Neutrophil (primary cell): Measurements from ENCODE around the gene ZNF518A.

ENCODE experiments used
- H3K27ac ChIP-seq: fragments of 200-600 bp; sonication (generic); 2 replicates; pipeline ENCODE4 v1.5.1; 2016; ENCODE audit warnings: mild to moderate bottlenecking, moderate library complexity
- H3K27me3 ChIP-seq: fragments of 200-600 bp; sonication (generic); 2 replicates; pipeline ENCODE4 v1.6.0; 2016; ENCODE audit warnings: mild to moderate bottlenecking
- H3K36me3 ChIP-seq: fragments of 200-600 bp; sonication (generic); 2 replicates; pipeline ENCODE4 v1.5.1; 2017
- H3K4me1 ChIP-seq, 2 experiments: fragments of 200-600 bp in 1 of 2; sonication (generic) in 1 of 2; 1 replicate in 1 of 2; 2 replicates in 1 of 2; pipeline versions ENCODE4 v1.5.1 to v1.6.1; 2013 to 2016; ENCODE audit warnings: low read depth in 1 of 2, low read length in 1 of 2, mild to moderate bottlenecking in 1 of 2, moderate library complexity in 1 of 2; ENCODE audit not compliant: control insufficient read depth in 1 of 2, insufficient read depth in 1 of 2
- H3K4me3 ChIP-seq, 2 experiments: fragments of 200-600 bp in 1 of 2; sonication (generic) in 1 of 2; 1 replicate in 1 of 2; 2 replicates in 1 of 2; pipeline ENCODE4 v1.5.1; 2013 to 2016; ENCODE audit warnings: low read depth in 1 of 2, low read length in 1 of 2, mild to moderate bottlenecking in 1 of 2, moderate library complexity in 1 of 2
- H3K9me3 ChIP-seq: fragments of 200-600 bp; sonication (generic); 2 replicates; pipeline ENCODE4 v1.5.1; 2016
- TF ChIP-seq, protein P1 (sequence below): fragments of 200-600 bp; sonication (generic); IDR thresholded peaks from 2 replicates; pipeline ENCODE4 v1.5.1; 2016; ENCODE audit warnings: antibody characterized with exemption

Gene ZNF518A

DNA sequence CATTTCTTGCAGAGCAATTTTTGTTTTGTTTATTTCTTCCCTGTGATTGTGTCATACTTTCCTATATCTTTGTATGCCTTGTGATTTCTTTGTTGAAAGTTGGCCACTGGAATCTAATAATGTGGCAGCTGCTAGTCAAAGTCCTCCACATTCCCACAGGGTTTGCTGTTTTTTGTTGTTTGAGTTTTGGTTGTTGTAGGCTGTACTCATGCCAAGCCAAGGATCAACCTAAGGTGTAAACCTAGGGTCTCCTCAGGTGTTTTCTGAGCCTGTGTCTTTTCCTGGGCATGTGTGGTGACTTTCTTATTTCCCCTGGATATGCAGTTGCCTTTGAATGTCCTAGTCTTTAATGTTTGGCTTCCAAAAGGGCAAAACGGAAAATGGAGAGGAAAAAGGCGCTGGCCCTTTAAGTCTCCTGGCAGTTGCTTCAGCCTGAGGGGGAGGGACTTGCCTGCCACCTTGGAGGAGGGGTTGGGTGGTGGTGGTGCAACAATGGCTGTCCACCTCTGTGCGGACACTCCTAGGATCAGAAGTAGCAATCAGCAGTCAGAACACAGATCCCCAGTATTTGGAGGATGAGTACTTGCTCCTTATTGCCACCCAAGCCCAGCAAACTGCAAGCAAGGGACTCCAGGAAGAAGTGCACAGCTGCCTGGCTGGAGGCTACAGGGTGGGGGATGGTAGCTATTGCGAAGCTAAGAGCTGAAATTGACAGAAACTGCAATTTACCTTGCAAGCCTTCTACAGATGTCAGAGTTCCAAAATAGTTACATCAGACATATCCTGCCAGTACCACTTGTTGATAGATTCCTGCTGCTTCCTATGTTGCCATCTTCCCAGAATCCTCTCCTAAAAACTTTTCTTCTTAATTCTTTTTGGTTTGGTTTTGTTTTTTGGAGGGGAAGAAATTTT lies 5.6 kb upstream of the ZNF518A start:
- TF ChIP-seq, protein P1, sequence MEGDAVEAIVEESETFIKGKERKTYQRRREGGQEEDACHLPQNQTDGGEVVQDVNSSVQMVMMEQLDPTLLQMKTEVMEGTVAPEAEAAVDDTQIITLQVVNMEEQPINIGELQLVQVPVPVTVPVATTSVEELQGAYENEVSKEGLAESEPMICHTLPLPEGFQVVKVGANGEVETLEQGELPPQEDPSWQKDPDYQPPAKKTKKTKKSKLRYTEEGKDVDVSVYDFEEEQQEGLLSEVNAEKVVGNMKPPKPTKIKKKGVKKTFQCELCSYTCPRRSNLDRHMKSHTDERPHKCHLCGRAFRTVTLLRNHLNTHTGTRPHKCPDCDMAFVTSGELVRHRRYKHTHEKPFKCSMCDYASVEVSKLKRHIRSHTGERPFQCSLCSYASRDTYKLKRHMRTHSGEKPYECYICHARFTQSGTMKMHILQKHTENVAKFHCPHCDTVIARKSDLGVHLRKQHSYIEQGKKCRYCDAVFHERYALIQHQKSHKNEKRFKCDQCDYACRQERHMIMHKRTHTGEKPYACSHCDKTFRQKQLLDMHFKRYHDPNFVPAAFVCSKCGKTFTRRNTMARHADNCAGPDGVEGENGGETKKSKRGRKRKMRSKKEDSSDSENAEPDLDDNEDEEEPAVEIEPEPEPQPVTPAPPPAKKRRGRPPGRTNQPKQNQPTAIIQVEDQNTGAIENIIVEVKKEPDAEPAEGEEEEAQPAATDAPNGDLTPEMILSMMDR = no peak

DNA sequence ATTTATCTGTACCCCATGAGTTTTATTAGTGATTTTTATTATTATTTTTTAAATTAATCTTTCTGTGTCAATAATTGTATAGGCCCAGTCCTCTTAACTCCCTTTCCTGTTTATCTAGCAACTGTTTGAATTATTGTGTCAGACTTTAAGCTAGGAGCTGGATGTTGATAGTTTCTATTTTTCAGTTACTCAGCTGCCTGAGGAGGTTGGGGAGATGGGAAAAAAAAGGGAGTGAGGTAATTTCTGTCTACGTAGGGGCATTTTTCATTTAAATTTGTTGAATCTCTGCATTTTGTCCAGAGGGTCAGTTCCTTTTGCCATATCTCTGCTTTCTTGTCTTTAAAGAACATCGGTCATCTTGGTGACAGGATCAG lies 5.0 kb upstream of the ZNF518A start:
- H3K27ac ChIP-seq = peak overlapping the region; percentile 80

More for the DNA sequence above, 5.6 kb upstream of the ZNF518A start:
- Histone ChIP-seq H3K27ac (peak overlapping the region; percentile 80), H3K4me1 (peaks cover 29 to 30% of the 10 kb centered on the region in 2 experiments), H3K27me3 (peaks cover 35% of the 10 kb centered on the region), H3K36me3 (no peaks in the 10 kb centered on the region), H3K4me3 (peak overlapping the region; percentile 59 to 60), H3K9me3 (no peaks in the 10 kb centered on the region)

DNA sequence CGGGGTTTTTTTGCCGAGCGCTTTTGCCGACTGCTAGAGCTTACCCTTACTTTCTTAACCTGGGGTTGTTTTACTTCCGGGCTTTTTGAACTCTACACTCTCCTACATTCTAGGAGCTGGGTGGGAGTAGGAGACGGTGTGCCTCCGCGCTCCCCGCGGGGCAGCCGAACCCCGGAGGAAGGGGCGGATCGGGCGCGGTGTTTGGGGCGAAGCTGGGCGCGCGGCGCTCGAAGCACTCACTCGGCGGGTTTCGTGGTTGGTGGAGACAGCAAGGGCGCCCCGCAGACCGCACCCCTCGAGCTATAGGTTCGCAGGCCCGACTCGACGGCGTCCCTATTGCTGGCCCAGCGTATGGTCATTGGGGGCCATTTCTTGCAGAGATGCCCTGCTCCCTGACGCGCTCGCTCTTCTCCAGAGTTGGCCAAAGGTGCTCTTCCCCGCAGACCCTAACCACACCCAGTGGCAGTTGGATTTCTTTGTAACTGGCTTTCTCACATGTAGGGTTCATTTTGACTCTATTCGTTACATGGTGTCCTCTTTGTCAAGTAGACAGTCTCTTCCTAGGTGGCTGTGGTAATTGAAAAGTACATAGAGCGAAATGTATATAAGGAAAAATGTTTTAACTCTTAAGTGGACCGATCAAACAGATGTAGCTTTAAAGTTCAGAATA lies 364 bp downstream of the ZNF518A start:
- peak overlapping the region; percentile 96 for H3K27ac ChIP-seq

More for the DNA sequence above, 5.0 kb upstream of the ZNF518A start:
- Histone ChIP-seq H3K27me3 (peaks cover 29% of the 10 kb centered on the region), H3K4me1 (peaks cover 31 to 35% of the 10 kb centered on the region in 2 experiments), H3K36me3 (no peaks in the 10 kb centered on the region), H3K4me3 (peak overlapping the region; percentile 59 to 60), H3K9me3 (no peaks in the 10 kb centered on the region)
- TF ChIP-seq, protein P1 = no peak

DNA sequence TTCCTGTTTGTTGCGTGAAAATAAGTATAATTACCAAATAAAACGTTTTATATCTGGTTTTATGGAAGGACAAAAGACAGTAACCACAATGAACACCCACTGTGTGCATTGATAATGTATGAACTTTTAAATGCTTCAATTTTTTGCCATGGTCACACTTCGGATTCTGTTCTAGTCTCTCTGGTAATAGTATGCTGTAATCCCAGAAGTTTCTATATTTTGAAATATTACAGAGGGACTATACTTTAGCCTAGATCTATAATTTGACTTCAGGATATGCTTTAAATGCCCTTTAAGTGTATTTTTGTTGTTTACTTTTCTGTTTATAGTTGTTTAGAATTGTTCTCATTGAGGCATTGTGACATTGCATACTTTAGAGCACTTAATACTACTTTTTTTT lies 1.5 kb downstream of the ZNF518A start:
- H3K4me3 ChIP-seq = peak overlapping the region in 1 of 2 experiments; percentile 86

More for the DNA sequence above, 364 bp downstream of the ZNF518A start:
- Histone ChIP-seq H3K4me3 (peak overlapping the region; percentile 86 to 92), H3K9me3 (no peaks in the 10 kb centered on the region), H3K4me1 (peaks cover 23 to 25% of the 10 kb centered on the region in 2 experiments), H3K36me3 (peaks cover 26% of the 10 kb centered on the region), H3K27me3 (peaks cover 16% of the 10 kb centered on the region)
- TF ChIP-seq, protein P1 = no peak

DNA sequence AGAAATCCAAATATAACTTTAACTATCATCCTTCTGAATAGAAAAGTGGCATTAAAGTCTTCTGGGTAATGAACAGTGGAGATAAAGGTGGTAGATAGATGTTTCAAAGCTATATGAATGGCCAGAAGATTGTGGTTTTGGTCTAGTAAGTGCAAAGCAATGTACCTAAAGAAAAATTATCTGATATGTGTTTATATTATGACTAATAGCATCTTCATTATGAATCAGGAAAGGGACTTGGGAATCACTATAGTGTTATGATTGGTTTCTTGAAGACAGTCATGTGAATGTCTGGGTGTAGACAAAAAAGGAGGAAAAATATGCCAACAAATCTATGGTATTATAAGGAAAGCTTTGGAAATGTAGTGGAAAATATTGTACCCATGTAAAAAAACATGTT lies 3.0 kb downstream of the ZNF518A start:
- Histone ChIP-seq H3K9me3 (no peaks in the 10 kb centered on the region), H3K36me3 (peaks cover 50% of the 10 kb centered on the region), H3K4me3 (no peak overlapping the region), H3K27me3 (peaks cover 2% of the 10 kb centered on the region), H3K27ac (no peak overlapping the region), H3K4me1 (peaks cover 23 to 25% of the 10 kb centered on the region in 2 experiments)
- TF ChIP-seq, protein P1 = no peak

More for the DNA sequence above, 1.5 kb downstream of the ZNF518A start:
- Histone ChIP-seq H3K27me3 (peaks cover 16% of the 10 kb centered on the region), H3K27ac (no peak overlapping the region), H3K4me1 (peaks cover 23 to 25% of the 10 kb centered on the region in 2 experiments), H3K36me3 (peaks cover 35% of the 10 kb centered on the region), H3K9me3 (no peaks in the 10 kb centered on the region)
- TF ChIP-seq, protein P1 = no peak
